ENCODE measurements around the gene SERINC1.

- TF ChIP-seq BCOR (IDR thresholded peaks at IDR 0.05) (no peak), LARP7 (IDR thresholded peaks at IDR 0.05) (no peak), CTCFL (IDR thresholded peaks at IDR 0.05; ENCODE audit: borderline replicate concordance, insufficient read depth, low read depth, low read length, poor library complexity, severe bottlenecking) (no peak), GABPA (tag; conservative IDR thresholded peaks at IDR 0.05; ENCODE audit: low read depth) (no peak), HDGF (IDR thresholded peaks at IDR 0.05) (no peak), ELF1 (tag; IDR thresholded peaks at IDR 0.05) (no peak), ZNF140 (CRISPR knock-in tag; IDR thresholded peaks at IDR 0.05) (no peak), ATF3 (IDR thresholded peaks at IDR 0.05) (no peak), ATF3 (CRISPR knock-in tag; conservative IDR thresholded peaks at IDR 0.05) (no peak), STAT6 (CRISPR knock-in tag; IDR thresholded peaks at IDR 0.05) (no peak), HBP1 (CRISPR knock-in tag; IDR thresholded peaks at IDR 0.05) (no peak)
Observed at GRCh38 chr6:122428781-122429180, 42.8 kb downstream of the SERINC1 start.
